Ascending aorta (tissue), 2 donors: ENCODE results near the gene ILF2. TPM values are rescaled to one million over a fixed set of nuclear protein-coding genes. Genes with fewer than 3 reads are reported as not detected.

Source experiments
- DNase-seq, 2 donors: peaks; one replicate each; pipeline ENCODE4 v3.0.0-alpha.2; 2019; ENCODE audit warnings: low spot score in 2 of 2
- H3K27ac ChIP-seq, 2 donors: fragments of 200-600 bp; sonication (generic); one replicate each; pipeline ENCODE4 v1.5.1; 2016 to 2017; ENCODE audit warnings: mild to moderate bottlenecking in 1 of 2
- H3K27me3 ChIP-seq: fragments of 200-600 bp; sonication (generic); one replicate; pipeline ENCODE4 v1.5.1; 2017
- H3K36me3 ChIP-seq, 2 donors: fragments of 200-600 bp; sonication (generic); one replicate each; pipeline ENCODE4 v1.5.1; 2016
- H3K4me1 ChIP-seq, 2 donors: fragments of 200-600 bp; sonication (generic); one replicate each; pipeline ENCODE4 v1.5.1; 2016 to 2017; ENCODE audit warnings: mild to moderate bottlenecking in 1 of 2
- H3K4me3 ChIP-seq, 2 donors: fragments of 200-600 bp; sonication (generic); one replicate each; pipeline ENCODE4 v1.5.1; 2016 to 2017; ENCODE audit warnings: mild to moderate bottlenecking in 1 of 2
- H3K9me3 ChIP-seq, 2 donors: fragments of 200-600 bp; sonication (generic); one replicate each; pipeline ENCODE4 v1.5.1; 2016
- CTCF ChIP-seq, 3 experiments: fragments of 200-600 bp in 2 of 3; fragments of 450-650 bp in 1 of 3; sonication (generic) in 2 of 3; IDR thresholded peaks; one replicate each; pipeline ENCODE4 v1.5.1; 2016 to 2019; ENCODE audit warnings: antibody characterized with exemption in 3 of 3, mild to moderate bottlenecking in 1 of 3, moderate library complexity in 1 of 3
- intact Hi-C: fragments of 100-400 bp; cut with DNase I; formaldehyde crosslinking; loops from one replicate; pipeline ENCODE4 v1.15.1; 2023
- total RNA-seq: library from RNA; depleted of rRNA; stranded (reverse); fragments of >200 nt; gene quantifications from one replicate; pipeline ENCODE4 v1.1.0, GENCODE V29; 2016

The ILF2 gene
- total RNA-seq, 1 donor from 2014 or later, result 37.5 TPM

DNA sequence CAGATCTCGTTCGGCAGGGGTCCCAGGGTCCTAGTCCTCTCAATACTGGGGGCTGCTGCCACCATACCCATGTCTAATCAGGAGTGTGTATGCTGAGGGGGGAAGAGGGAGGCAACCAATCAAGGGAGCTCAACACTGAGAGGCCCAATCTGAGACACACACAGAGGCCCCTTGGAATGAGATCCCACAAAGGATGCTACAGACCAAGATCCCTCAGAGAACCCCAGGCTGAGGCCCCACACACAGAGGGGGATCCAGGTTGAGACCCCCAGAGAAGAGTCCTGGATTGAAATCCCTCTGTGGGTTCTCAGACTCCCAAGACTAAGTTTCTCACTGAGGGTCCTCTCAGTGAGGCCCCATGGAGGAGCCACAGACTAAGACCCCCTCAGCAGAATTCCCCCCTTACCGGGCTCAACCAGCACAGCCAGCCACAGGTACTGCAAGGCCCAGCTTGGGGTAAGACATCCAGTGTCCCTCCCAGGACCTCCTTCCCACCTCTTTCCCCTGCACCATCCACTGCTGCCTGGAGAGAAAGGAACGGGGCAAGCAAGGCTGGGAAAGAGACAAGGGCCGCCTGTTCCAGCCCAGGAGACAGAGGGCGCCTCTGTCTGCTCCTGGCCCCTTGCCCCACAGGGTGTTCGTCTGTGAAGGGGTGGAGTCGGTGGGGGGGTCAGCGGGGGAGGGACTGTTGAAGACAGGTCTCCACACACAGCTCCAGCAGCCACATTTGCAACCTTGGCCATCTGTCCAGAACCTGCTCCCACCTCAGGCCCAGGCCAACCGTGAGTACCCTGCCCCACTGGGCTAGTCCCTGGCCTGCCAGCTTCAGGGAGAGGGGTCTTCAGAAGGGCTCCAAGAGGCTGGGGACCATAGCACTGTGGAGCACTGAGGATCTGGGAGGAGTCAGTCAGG, 42.8 kb downstream of the ILF2 start, which contains the start of gene S100A1:
Gene S100A1 (plus strand): TSS at position 720 of the 912 bp plus-strand sequence. CDS start 2,088 bp downstream, outside the sequence.
- Histone ChIP-seq H3K27ac (peak within 1 kb of the TSS; percentile 87 to 94), H3K36me3 (peaks cover 0 to 4% of the 10 kb centered on the region in 2 donors), H3K4me3 (peak within 1 kb of the TSS; percentile 66 to 69), H3K9me3 (no peaks in the 10 kb centered on the region), H3K27me3 (no peaks in the 10 kb centered on the region), H3K4me1 (peaks cover 3 to 34% of the 10 kb centered on the region in 2 donors)
- no peak for DNase-seq
- peak in 2 of 3 experiments; percentile 0 to 3 for TF ChIP-seq CTCF (IDR thresholded peaks at IDR 0.05)
- intact Hi-C loops, result loop anchor here (2.0 to 5.0 kb wide), 2 partner anchors 15 to 121 kb away; partner anchors contain the start of gene S100A16

DNA sequence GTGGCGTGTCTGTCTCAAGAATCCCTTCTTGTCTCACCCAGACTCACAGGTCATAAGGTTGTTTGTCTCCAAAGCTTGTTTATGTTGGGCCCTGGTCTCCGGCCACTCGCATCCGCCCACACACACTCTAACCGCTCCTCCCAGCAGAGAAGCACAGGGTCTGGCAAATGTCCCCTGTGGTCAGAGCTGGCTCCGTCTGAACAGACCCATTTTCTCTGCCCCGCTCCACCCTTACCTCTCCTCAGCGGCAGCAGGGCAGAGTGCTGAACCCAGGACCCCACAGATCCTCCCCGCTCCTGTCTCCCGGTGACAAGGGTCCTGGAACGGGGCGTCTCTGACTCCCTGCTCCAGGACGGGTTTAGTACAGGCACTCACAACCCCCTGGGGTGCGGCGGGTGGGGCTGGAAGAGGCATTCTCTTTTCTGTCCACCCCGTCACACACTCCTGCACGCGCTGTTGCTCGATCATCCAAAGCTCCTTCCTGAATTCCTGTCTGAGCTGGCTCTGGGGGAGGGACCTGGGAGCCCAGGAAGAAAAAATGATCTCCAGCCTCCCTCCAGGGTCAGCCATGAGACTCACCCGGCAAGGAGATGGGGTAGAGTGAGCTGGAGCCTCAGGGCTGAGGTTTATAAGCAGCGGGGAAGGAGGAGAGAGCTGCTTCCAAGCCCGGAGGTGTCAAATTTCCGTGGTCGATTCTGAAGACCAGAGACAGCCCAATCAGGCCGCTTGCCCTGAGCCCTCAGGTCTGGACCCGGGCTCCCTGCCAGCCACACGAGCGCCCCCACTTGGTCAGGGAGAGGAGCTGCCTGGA, 43.7 kb downstream of the ILF2 start, which contains the start of gene S100A13:
Gene S100A13 (minus strand): TSS at position 602 of the 811 bp plus-strand sequence. CDS start 1,033 bp downstream, outside the sequence.
- peak in 1 of 2 donors; percentile 84 for DNase-seq
- peaks cover 0 to 4% of the 10 kb centered on the region in 2 donors for H3K36me3 ChIP-seq
- intact Hi-C loops, result loop anchor here (2.0 to 5.0 kb wide), 2 partner anchors 14 to 120 kb away; partner anchors contain the start of gene S100A16

GRCh38 chr1:153626477-153626903, 44.3 kb downstream of the ILF2 start:
- intact Hi-C loops, result loop anchor here (2.0 to 5.0 kb wide), 2 partner anchors 14 to 119 kb away; partner anchors contain the start of gene S100A16
- Histone ChIP-seq H3K36me3 (peaks cover 0 to 4% of the 10 kb centered on the region in 2 donors), H3K4me1 (peaks cover 3 to 34% of the 10 kb centered on the region in 2 donors), H3K9me3 (no peaks in the 10 kb centered on the region), H3K27me3 (no peaks in the 10 kb centered on the region), H3K4me3 (peak overlapping the region; percentile 66 to 69), H3K27ac (peak overlapping the region; percentile 87 to 94)
- no peak for TF ChIP-seq CTCF (IDR thresholded peaks at IDR 0.05)
- no peak for DNase-seq

More for the DNA sequence above, 43.7 kb downstream of the ILF2 start, which contains the start of gene S100A13:
- Histone ChIP-seq H3K4me3 (peak within 1 kb of the TSS; percentile 66 to 69), H3K27ac (peak within 1 kb of the TSS; percentile 87 to 94), H3K27me3 (no peaks in the 10 kb centered on the region), H3K4me1 (peaks cover 3 to 34% of the 10 kb centered on the region in 2 donors), H3K9me3 (no peaks in the 10 kb centered on the region)
- TF ChIP-seq CTCF (IDR thresholded peaks at IDR 0.05), result peak; percentile 50 to 72 (median 56)

- TF ChIP-seq CTCF (IDR thresholded peaks at IDR 0.05), result no peak
- intact Hi-C loops, result loop anchor here (5.0 kb wide), 1 partner anchor 118 kb away; no protein-coding TSS in a partner anchor
- Histone ChIP-seq H3K27me3 (no peaks in the 10 kb centered on the region), H3K36me3 (peaks cover 0 to 5% of the 10 kb centered on the region in 2 donors), H3K9me3 (no peaks in the 10 kb centered on the region), H3K27ac (no peak overlapping the region), H3K4me1 (peaks cover 3 to 29% of the 10 kb centered on the region in 2 donors), H3K4me3 (no peak overlapping the region)
- no peak for DNase-seq
Observed at GRCh38 chr1:153624965-153625611, 45.7 kb downstream of the ILF2 start.
